Stomach (tissue), 4 donors: Measurements from ENCODE around the gene RARRES2.

Experiments
- CTCF ChIP-seq, 7 experiments: fragments of 450-650 bp in 4 of 7; fragments of 200-600 bp in 3 of 7; sonication (generic) in 3 of 7; IDR thresholded peaks; one replicate each; pipeline ENCODE4 v1.5.1; 2016 to 2019; ENCODE audit warnings: antibody characterized with exemption in 7 of 7, control low read depth in 2 of 7, mild to moderate bottlenecking in 1 of 7
- EP300 ChIP-seq: sonication (generic); formaldehyde crosslinking; IDR thresholded peaks from one replicate; pipeline ENCODE4 v1.6.1; 2017; ENCODE audit warnings: antibody characterized with exemption
- POLR2A ChIP-seq, 4 donors: fragments of 450-650 bp; IDR thresholded peaks; one replicate each; pipeline ENCODE4 v1.6.1; 2016; ENCODE audit warnings: antibody characterized with exemption in 4 of 4, control low read depth in 2 of 4, mild to moderate bottlenecking in 1 of 4, moderate library complexity in 1 of 4
- POLR2AphosphoS5 ChIP-seq, 3 donors: sonication (generic); formaldehyde crosslinking; IDR thresholded peaks; one replicate each; pipeline ENCODE4 v1.6.1; 2016; ENCODE audit warnings: antibody characterized with exemption in 3 of 3

GRCh38 chr7:150359622-150360362 lies 18.4 kb upstream of the RARRES2 start:
- TF ChIP-seq EP300 (no peak), POLR2A (IDR thresholded peaks at IDR 0.05) (no peak), CTCF (IDR thresholded peaks at IDR 0.05) (no peak), POLR2AphosphoS5 (IDR thresholded peaks at IDR 0.05) (no peak)
